MM.1S (cell line): ENCODE measurements around the gene ILF3.

Experiments used
- DNase-seq: peaks from one replicate; pipeline ENCODE4 v3.0.0-alpha.2; 2015
- H2AFZ ChIP-seq: fragments of 300-600 bp; sonication (generic); 2 replicates; pipeline ENCODE4 v1.6.0; 2016; ENCODE audit warnings: antibody characterized with exemption, low read length
- H3F3A ChIP-seq: fragments of 300-600 bp; sonication (generic); 2 replicates; pipeline ENCODE4 v1.6.1; 2016; ENCODE audit warnings: mild to moderate bottlenecking, antibody characterized with exemption, low read length, moderate library complexity, mixed read lengths; ENCODE audit not compliant: insufficient read depth
- H3K27ac ChIP-seq: fragments of 300-600 bp; sonication (generic); 2 replicates; pipeline ENCODE4 v1.5.1; 2016; ENCODE audit warnings: mild to moderate bottlenecking, low read length
- H3K27me3 ChIP-seq: fragments of 300-600 bp; sonication (generic); replicated peaks from 2 replicates; pipeline ENCODE4 v1.6.0; 2016; ENCODE audit warnings: low read length; ENCODE audit not compliant: insufficient read depth
- H3K36me3 ChIP-seq: fragments of 300-600 bp; sonication (generic); replicated peaks from 2 replicates; pipeline ENCODE4 v1.6.1; 2016; ENCODE audit warnings: mild to moderate bottlenecking, low read length, mixed read lengths; ENCODE audit not compliant: insufficient read depth
- H3K4me1 ChIP-seq: fragments of 300-600 bp; sonication (generic); 2 replicates; pipeline ENCODE4 v1.6.1; 2016; ENCODE audit warnings: low read length, mixed read lengths
- H3K4me2 ChIP-seq: fragments of 300-600 bp; sonication (generic); 2 replicates; pipeline ENCODE4 v1.6.0; 2016; ENCODE audit warnings: low read depth, low read length
- H3K4me3 ChIP-seq: fragments of 300-600 bp; sonication (generic); 2 replicates; pipeline ENCODE4 v1.5.1; 2016; ENCODE audit warnings: low read length, mixed read lengths
- H3K79me2 ChIP-seq: fragments of 300-600 bp; sonication (generic); 2 replicates; pipeline ENCODE4 v1.6.1; 2016; ENCODE audit warnings: mixed run types, low read length, mixed read lengths
- H3K9ac ChIP-seq: fragments of 300-600 bp; sonication (generic); 2 replicates; pipeline ENCODE4 v1.6.1; 2016; ENCODE audit warnings: low read length, mixed read lengths
- H3K9me2 ChIP-seq: fragments of 300-600 bp; sonication (generic); replicated peaks from 2 replicates; pipeline ENCODE4 v1.6.1; 2016; ENCODE audit warnings: mild to moderate bottlenecking, low read length, mixed read lengths; ENCODE audit not compliant: insufficient read depth
- H3K9me3 ChIP-seq: fragments of 300-600 bp; sonication (generic); replicated peaks from 2 replicates; pipeline ENCODE4 v1.6.1; 2016; ENCODE audit warnings: mild to moderate bottlenecking, low read length, mixed read lengths; ENCODE audit not compliant: insufficient read depth
- H4K20me1 ChIP-seq: fragments of 300-600 bp; sonication (generic); 2 replicates; pipeline ENCODE4 v1.6.1; 2016; ENCODE audit warnings: mild to moderate bottlenecking, low read length, moderate library complexity, mixed read lengths; ENCODE audit not compliant: insufficient read depth
- CTCF ChIP-seq: fragments of 300-600 bp; sonication (generic); IDR thresholded peaks from 2 replicates; pipeline ENCODE4 v1.5.1; 2016; ENCODE audit warnings: antibody characterized with exemption, low read length, mixed read lengths
- EZH2 ChIP-seq: fragments of 300-600 bp; sonication (generic); optimal IDR thresholded peaks from 2 replicates; pipeline ENCODE3; 2017; ENCODE audit warnings: low read depth, mild to moderate bottlenecking, antibody characterized with exemption, low read length, mixed read lengths
- EZH2phosphoT487 ChIP-seq: fragments of 300-600 bp; sonication (generic); IDR thresholded peaks from 2 replicates; pipeline ENCODE4 v1.6.1; 2018; ENCODE audit warnings: antibody characterized with exemption, low read length

Gene ILF3

GRCh38 chr19:10725415-10725814 is 71.3 kb downstream of the ILF3 start:
- DNase-seq = no peak
- H3K27me3 ChIP-seq = no peaks in the 10 kb centered on the region
- H3K36me3 ChIP-seq = no peaks in the 10 kb centered on the region
- H3K27ac ChIP-seq = no peak overlapping the region
- no peak overlapping the region for H3K9ac ChIP-seq
- H3K9me3 ChIP-seq = no peaks in the 10 kb centered on the region
- H3K79me2 ChIP-seq = peaks cover 99% of the 10 kb centered on the region
- H3K9me2 ChIP-seq = no peaks in the 10 kb centered on the region
- no peak overlapping the region for H3K4me3 ChIP-seq
- H4K20me1 ChIP-seq = peaks cover 23% of the 10 kb centered on the region
- no peaks in the 10 kb centered on the region for H3K4me1 ChIP-seq
- H2AFZ ChIP-seq = no peak overlapping the region
- TF ChIP-seq EZH2phosphoT487 (no peak), EZH2 (no peak), CTCF (no peak)
- H3F3A ChIP-seq = no peaks in the 10 kb centered on the region
- H3K4me2 ChIP-seq = no peak overlapping the region

GRCh38 chr19:10726268-10726667 is 72.1 kb downstream of the ILF3 start:
- H3K4me2 ChIP-seq = no peak overlapping the region
- DNase-seq = no peak
- H3K36me3 ChIP-seq = no peaks in the 10 kb centered on the region
- H3K9me2 ChIP-seq = no peaks in the 10 kb centered on the region
- no peak overlapping the region for H3K4me3 ChIP-seq
- peaks cover 99% of the 10 kb centered on the region for H3K79me2 ChIP-seq
- no peaks in the 10 kb centered on the region for H3K4me1 ChIP-seq
- H4K20me1 ChIP-seq = peaks cover 22% of the 10 kb centered on the region
- no peaks in the 10 kb centered on the region for H3K9me3 ChIP-seq
- no peaks in the 10 kb centered on the region for H3F3A ChIP-seq
- TF ChIP-seq EZH2 = no peak
- no peak for TF ChIP-seq CTCF
- TF ChIP-seq EZH2phosphoT487 = no peak
- no peak overlapping the region for H3K9ac ChIP-seq
- no peaks in the 10 kb centered on the region for H3K27me3 ChIP-seq
- H2AFZ ChIP-seq = no peak overlapping the region
- H3K27ac ChIP-seq = no peak overlapping the region

GRCh38 chr19:10727685-10728201 is 73.6 kb downstream of the ILF3 start:
- H3K79me2 ChIP-seq = peaks cover 98% of the 10 kb centered on the region
- H2AFZ ChIP-seq = no peak overlapping the region
- no peaks in the 10 kb centered on the region for H3K9me3 ChIP-seq
- H3K9me2 ChIP-seq = no peaks in the 10 kb centered on the region
- H4K20me1 ChIP-seq = peaks cover 14% of the 10 kb centered on the region
- no peak overlapping the region for H3K27ac ChIP-seq
- TF ChIP-seq EZH2phosphoT487 (no peak), EZH2 (no peak), CTCF (no peak)
- no peaks in the 10 kb centered on the region for H3K4me1 ChIP-seq
- no peak for DNase-seq
- no peaks in the 10 kb centered on the region for H3K27me3 ChIP-seq
- H3K4me3 ChIP-seq = no peak overlapping the region
- no peaks in the 10 kb centered on the region for H3F3A ChIP-seq
- H3K36me3 ChIP-seq = no peaks in the 10 kb centered on the region
- no peak overlapping the region for H3K9ac ChIP-seq
- H3K4me2 ChIP-seq = no peak overlapping the region
